ENCODE measurements around the gene SLC6A19.

SLC6A19 gene

DNA sequence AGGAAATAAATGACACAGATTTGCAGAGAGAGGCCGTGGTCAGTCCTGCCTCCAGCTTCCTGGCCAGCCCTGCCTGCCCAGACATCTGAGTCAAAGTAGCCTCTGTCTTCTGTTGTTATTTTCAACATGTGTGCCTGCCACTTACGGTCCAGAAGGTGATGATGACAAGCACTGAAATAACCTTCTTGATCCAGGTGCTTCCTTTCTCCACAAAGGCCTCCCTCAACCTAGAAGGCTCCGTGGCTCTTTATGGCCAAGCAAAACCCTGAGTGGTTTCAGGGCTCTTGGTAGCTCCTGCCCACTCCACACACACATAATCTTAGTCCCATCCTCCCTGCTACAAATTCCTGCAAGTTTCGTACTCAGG, 34.1 kb upstream of the SLC6A19 start:
- no peak for DNase-seq

DNA sequence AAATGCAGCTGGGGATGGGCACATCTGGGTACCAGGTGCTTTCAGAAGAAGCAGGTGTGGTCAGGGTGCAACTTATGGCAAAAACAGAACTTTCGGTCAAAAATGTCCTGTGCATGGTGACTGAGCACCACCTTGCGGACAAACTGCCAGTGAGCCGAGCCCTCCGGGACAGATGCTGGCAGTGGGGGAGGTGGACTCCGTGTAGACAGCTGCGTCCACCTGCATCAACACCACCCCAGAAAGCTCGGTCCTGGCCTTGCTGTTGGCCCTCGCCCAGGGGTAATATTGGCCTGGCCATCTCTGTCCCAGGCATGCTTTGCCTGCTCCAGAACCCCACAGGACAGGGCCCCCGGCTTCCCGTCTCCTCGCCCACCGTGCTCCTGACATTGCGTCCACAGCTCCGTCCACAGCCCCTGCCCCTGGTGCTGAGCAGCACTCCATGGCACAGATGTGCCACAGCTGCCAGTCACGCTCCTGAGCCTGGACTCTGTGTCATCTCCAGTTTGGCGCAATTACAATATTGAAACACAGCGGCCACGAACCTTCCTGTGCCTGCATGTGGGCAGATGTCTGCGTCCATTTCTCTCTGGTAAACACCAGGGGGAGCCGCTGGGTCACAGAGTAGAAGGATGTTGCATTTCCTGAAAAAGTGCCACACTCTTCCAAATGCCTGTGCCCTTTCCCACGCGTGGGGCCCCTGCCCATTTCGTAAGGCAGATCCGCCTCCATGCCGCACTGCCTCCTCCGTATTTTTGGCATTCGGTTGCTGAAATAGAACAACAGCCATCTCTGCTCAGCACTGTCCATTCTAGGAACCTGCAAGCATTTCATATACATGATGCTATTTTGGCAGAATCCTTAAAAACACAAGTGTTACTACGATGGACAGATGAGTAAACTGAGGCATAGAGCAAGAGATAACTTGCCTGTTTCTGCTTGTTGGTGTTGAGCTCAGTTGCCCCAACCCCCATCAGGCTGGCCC, 33.4 kb upstream of the SLC6A19 start:
- peak; percentile 70 for DNase-seq

DNA sequence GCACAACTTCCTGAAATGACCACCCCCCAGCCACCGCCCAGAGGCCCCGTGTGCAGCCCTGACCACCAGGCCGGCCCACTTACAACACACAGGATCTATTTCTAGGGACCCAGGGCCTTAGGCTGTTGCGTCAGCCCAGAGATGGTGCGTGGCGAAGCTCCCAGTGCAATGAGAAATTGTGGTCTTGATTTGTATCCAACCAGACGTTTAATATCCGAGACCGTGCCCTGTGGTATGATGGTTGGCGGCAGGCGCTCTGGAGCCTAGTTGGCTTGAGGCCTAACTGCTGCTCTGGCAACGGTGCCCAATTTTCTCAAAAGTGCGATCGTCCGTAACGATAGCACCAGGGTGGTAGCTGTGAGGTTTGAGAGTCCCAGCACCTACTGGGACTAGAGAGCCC, 32.6 kb upstream of the SLC6A19 start:
- DNase-seq = no peak

DNA sequence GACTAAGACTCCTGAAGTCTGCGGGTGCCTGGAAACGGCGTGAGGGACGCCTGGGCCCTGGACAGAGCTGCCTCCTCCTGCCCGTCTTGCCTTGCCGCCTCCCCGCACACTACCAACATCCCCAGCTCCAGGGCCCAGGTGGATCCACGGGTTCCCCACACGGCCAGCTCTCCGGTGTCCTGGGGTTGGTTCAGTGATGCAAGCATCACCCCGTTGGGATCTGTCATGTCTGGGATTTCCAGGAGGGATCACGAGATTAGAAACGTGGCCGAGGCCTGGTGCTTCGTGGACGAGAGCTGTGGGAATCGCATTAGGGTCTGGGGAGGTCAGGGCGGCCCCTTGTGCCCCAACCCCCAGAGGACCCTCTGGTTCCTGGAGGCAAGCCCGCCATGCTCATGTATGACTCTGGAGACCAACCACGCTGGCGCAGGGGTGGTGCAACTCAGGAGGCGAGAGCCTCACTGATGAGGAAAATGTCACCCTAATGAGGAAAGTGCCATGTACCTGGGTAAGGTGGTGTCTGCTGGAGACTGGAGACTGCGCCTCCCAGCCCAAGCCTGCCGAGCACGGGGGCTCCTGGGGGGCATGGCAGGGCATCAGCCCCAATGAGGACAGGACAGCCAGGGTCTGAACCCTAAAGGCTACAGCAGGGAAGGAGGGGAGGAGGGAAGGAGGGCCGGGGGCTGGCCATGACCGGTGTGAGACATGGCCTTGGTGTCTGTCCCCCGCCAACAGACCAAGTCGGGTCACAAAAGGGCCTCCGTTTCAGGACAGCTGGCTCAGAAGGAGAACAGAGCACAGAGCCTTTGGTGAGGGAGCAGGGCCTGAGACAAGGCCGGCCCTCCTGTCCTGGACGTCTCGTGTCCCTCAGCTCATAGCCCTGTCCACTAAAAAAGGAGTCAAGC, 31.9 kb upstream of the SLC6A19 start:
- no peak for DNase-seq

DNA sequence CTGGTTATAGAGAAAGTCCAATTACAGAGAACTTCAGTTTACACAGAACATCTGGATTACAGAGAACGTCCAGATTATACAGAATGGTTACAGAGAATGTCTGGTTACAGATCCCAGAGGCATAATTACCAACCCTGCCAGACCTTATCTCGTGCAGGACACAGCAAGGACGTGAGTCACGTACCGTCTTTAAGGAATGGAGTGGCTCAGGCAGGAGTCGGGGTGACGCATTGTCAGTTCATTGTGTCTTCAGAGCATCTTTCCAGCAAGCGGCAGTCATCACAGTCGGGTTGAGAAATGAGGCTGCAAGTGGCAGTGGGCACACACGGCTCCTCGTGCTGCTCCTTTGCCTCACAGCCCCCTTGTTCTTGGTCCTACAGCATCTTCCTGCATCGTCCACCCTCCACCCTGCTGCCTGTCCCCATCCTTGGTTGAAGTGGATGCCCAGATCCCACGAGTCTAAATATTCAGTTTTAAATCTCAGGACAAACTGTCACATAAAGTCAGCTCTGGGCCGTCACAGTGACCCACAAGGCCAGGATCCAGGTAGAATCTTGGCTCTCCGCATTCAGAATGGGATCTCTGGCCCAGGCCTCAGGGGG, 30.0 kb upstream of the SLC6A19 start:
- DNase-seq = no peak

DNA sequence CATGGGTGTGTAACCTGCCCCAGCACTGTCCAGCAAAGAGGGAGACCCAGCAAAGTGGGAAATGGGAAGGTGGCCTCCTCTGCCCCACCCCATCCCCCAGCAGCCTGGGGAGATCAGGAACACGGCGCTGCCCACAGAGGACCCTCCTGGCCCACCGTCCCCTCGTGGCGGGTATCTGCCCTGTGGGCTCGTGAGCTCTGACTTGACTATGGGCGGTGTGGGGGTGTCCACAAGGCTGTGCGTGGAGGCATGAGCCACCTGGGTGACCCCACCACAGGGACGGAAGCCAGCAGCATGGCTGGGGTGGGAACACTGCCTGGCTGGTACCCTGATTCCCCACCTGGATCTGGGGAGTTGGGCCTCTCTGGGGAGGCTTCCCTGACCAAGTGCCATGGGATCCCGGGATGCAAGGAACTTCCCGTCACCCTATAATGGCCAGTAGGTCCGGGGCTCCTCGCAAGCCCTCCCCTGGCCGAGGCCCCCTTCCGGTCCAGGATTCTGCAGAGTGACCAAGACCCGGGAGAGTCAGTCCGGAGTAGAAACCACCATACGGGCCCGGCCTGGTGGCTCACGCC, 29.3 kb upstream of the SLC6A19 start:
- DNase-seq = no peak

DNA sequence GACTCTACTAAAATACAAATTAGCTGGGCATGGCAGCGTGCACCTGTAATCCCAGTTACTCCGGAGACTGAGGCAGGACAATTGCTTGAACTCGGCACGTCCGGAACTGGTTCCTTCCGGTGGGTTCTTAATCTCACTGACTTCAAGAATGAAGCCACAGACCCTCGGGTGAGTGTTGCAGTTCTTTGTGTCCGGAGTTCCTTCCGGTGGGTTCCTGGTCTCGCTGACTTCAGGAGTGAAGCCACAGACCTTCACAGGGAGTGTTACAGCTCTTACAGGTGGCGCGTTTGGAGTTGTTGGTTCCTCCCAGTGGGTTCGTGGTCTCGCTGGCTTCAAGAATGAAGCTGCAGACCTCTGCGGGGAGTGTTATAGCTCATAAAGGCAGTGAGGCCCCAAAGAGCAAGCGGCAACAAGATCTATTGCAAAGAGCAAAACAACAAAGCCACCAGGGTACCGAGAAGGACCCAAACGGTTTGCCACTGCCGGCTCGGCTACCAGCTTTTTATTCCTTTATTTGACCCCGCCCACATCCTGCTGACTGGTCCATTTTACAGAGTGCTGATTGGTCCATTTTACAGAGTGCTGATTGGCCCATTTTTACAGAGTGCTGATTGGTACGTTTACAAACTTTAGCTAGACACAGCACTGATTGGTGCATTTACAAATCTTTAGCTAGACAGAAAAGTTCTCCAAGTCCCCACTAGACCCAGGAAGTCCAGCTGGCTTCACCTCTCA, 28.6 kb upstream of the SLC6A19 start:
- peak; percentile 40 for DNase-seq

DNA sequence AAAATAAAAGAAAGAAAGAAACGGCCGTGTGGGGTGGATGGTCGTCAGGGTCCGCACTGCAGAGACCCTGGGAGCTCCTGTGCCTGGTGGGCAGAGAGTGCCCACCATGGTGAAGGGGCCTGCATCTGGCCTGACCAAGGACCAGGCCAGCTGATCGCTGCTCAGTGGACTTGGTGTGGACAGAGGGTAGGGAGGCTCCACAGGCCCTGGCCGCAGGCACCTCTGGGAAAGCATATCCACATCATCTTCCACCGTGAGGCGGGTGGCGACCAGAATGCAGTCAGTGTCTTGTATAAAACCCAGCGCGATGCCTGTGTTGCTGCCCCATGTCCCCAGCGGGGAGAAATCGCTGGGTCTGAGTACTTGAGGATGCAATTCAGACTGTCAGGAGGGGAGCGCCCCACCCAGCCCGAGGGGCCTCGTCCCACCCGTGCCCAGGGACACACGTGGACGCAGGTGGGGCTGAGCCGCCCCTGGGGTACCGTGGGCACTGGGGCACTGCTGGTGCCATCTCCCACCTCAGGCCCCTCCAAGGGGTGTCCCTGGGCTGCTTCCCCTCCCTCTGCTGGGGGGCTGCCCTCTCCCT, 27.8 kb upstream of the SLC6A19 start:
- no peak for DNase-seq

DNA sequence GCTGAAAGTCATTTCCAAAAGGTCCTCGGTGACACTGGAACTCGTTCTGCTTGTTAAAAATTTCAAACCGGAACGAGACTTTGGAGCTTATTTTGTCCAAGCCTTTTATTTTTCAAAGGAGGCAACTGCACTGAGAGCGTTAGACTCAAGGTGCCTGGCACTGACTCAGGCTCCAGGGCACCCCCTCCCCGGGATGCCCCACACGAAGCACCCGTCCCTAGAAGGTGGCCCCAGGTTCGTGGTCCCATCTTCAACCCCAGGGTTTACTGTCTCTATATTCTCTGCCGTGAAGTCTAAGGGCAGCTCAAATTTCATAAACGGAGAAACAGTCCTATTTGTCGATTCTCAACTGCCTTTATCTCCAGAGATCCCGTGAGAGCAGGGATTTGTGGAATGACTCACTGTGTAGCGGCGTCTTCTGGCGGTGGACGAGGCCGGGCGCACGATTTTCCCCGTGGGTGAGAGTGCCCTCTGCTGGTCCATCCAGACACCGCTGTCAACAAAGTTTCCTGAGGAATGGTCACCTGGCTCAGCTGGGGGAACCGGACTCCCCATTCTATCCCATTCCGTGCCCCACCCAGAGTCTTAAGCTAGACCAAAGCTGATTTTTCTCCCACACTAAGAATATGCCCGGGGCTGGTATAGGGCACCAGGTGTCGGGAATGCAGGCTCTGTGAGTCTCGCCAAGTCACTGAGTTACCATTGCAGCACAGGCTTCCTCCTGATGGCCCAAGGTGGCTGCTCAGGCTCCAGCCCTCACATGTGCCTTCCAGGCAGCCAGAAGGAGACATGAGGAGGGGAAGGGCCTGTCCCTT, 27.1 kb upstream of the SLC6A19 start:
- DNase-seq = peak; percentile 52

DNA sequence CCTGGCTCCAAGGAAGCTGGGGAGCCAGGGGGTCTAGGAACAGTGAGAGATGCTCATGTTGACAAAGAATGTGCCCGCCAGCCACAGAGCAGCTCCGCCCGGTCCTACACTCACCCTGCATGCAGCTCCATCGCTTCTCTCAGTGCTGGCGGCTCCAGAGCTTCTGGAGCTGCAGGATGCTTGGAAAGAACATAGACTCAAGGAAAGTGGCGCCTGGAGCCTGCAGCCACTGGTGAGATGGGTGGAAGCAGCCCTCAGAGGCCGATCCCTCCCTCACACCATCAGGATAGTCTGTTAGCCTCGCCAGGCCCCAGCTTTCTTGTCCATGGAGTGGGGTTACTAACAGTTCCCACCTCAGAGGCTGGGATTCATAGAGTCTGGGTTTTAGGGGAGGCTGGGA, 26.4 kb upstream of the SLC6A19 start:
- DNase-seq = no peak

DNA sequence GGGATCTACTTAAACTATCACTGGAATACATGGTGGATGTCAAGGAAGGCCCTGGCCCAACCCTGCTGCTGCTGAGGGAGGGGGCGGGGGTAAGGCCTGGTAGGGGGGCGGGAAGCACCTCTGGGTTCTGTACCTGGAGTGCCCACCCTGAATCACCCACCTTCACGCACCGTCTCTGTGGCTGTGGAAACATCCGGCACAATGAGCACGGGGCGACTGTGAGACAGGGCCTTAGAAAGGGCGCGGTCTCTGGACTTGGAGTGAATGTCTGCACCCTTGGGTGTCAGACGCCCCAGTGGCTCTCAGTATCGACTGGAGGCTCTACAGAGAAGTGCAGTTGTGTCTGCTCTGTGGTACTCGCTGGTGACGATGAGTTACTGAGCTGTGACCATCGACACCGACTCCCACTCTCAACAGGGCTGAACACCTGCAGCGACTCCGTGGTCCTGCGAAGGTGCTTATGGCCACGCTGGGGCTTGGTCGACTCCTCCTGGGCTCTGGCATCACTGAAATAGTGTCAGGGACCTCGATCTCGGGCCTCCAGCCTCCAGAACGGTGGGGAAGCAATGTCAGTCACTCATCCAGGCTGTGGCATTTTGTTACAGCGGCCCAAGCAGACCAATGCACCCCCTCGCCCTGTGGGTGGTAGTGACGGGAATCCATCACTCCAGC, 25.5 kb upstream of the SLC6A19 start:
- no peak for DNase-seq

DNA sequence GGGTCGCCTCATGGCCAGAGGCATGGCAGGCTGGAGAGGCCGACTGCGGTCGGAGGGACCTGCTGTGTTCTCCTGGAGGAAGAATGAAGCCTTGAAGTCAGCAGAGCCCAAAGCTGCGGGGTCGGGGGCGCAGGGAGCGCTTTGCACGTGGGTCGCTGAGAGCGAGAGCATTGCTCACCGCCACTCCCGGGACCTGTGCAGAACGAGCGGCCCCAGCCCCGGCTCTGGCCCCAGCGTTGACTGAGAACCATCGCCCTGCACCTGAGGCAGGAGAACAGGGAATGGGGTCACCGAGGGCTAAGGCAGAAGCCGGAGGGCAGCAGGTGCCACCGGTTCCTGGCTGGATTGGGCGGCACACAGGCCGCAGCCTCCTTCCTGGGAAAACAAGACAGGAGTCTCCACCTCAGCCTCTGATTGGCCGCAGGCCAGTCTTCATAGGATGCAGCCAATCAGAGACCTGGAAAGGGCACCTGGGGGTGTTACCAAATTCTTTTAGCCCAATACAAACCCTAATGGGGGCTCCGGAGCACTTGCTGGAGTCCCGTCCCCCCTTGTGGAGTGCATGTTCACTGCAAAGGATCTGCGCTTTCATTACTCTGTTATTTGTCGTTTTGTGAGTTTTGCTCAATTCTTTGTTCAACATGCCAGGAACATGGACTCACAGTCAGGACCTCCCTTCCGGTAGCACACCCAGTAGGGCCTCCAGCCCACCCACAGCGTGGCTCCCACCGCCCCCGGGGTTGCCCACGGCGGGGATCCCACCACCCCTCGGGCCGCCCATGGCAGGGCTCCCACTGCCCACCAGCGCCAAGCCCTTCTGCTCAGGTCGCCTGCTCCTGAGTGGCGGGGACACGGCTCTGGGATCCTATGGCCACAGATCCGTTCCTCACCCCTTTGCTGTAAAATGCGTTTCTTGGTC, 24.7 kb upstream of the SLC6A19 start:
- no peak for DNase-seq

DNA sequence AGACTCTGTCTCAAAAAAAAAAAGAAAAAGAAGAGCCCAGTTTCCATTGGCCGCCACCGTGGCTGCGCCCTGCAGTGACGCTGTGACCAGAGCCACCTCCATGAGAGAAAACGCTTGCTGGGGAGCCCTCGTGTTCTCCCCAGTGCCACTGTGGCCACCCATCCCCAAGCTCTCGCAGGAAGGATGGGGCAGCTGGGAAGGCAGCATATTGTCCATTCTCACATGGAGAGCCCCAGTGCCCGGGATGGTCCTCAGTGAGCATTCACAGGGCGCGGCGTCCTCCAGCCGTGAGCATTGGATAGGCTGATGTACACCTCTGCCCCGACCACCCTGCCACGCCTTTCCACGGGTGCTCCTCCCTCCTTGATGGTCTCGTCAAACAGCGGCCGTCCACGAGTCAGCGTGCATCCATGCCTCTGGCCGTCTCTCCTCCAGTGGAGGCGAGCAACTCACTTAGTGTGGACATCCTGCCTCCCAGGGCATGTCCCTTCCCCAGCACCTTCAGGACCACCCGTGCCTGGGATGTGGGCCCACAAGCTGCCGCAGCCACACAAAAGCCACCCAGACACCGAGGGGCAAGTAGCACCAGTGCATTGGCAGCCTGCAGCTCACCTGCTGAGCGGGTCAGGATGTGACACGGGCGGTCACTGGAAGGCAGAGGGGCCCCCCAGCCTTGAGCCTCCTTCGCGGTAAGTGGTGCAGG, 23.4 kb upstream of the SLC6A19 start:
- no peak for DNase-seq

DNA sequence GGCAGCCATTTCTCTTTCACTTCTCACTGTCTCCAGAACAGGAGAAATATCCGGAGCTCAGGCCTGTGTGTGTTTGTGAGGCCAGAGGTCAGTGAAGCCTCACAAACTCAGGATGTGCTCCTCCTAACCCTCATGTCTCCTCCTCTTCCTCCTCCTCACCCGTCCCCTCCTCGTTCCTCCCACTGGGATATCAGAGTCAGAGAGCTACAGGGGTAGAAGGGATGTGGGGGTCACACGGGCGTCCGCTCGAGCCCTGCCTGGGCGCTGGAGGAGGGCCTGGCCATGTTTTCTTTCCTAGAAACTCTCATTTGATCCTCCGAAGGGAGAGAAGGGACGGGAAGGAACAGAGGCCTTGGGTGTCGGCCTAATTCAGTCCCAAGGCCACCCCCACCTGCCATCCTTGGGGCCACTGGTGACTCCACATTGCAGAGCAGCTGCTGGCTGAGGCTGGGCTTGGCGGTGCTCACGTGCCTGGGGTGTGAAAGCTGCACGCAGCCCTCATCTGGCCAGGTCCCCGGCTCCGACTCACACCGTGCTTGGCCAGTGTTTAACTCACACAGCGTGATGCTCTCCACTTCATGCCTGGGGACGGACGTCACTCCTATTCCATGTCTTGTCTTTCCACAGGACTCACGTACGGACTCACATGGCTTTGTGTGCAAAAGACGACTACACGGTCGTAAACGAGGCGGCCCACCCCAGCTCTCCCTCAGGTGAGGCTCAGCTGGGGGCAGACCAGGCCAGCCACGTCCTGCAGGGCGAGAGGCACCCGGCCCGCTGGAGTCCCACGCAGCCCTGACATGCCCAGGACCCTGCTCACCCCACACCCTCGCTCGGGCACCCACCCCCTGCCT, 22.6 kb upstream of the SLC6A19 start:
- DNase-seq = no peak

DNA sequence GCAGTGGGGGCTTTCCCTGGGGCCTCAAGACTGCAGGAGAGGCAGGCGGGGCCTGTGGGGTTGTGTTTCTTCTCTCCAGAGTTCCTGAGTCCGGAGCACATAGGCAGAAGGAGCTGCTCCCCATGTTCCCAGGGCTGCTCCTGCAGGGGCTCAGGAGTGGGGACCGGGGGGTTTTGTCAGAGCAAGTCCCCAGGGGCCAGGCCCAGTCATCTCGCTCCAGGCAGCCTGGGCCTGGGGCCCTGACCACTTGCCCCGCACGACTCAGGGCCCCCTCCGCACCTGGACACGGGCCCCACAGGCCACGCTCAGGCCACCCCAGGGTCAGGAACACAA, 22.0 kb upstream of the SLC6A19 start:
- no peak for DNase-seq

DNA sequence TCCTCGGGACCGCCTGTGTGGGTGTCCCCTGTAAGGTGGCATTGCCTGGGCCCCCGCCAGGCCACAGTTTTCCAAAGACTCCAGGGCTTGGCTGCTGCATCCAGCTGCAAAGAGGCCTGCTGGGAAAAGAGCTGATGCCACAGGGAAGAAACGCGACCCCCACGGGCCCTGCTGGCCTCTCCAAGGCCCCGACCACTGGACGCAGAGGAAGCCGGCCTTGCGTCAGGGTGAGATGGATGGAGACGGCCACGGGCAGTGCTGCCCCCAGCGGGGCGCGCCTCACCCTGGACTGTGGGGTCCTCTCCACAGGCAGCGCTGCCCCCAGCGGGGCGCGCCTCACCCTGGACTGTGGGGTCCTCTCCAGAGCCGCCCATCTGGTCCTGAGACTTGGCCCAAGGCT, 21.3 kb upstream of the SLC6A19 start:
- DNase-seq = no peak

DNA sequence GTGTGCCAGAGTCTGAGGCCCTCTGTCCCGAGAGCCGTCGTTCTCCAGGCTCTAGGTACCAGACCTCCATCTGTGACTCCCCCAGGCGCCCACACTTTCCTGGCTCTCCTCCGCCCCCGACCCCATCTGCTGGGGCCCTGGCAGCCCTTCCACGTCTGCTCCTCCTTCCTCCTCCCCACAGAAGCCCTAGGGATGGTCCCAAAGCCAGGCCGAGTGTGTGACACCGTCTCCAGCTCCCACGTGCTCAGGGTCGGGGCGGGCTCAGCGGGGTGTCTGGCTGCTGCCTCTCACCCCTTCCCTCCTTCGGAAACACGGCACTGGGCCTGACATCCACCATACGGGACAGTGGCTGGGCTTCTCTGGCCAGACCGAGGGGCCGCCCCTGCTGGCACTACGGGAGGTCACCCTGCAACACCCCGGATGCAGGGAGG, 20.5 kb upstream of the SLC6A19 start:
- DNase-seq = no peak
